K562 (cell line): ENCODE measurements around the gene ZNF334. TPM values are rescaled to one million over a fixed set of nuclear protein-coding genes. Genes with fewer than 3 reads are reported as not detected.

ENCODE experiments used
- ATAC-seq: fragments of 200-7000 bp; cut with Tn5 transposase; 3 replicates; pipeline ENCODE4 v1.9.1; 2020; ENCODE audit warnings: moderate library complexity
- BruUV-seq: library from RNA; stranded (reverse); fragments of 400-500 nt; replicated peaks from 2 replicates; lab custom pipeline; 2021; lab: Mats Ljungman, UMichigan
- CTCF ChIA-PET: fragments of 300-600 bp; formaldehyde crosslinking; extraction: SDS; loops from one replicate; lab custom pipeline; 2021; ENCODE audit warnings: low intra/inter-chr PET ratio; lab: Yijun Ruan, JAX
- POLR2A ChIA-PET: fragments of 300-600, 350-650 bp; sonication (Branson Sonifier 250); formaldehyde crosslinking; extraction: SDS; loops from one replicate; lab custom pipeline; 2021; ENCODE audit warnings: antibody characterized with exemption, inconsistent platforms; lab: Yijun Ruan, JAX
- DNase-seq, 4 experiments: peaks; one replicate each; pipeline versions ENCODE4 v3.0.0 to v3.0.0-alpha.2; 2011 to 2018; ENCODE audit warnings: low spot score in 3 of 4, mixed read lengths in 3 of 4; ENCODE audit errors: extremely low read depth in 1 of 4
- FAIRE-seq: peaks from 2 replicates; lab custom pipeline; 2011; peaks lifted over from hg19 to GRCh38; lab: Jason Lieb, UNC
- H2AFZ ChIP-seq: 2 replicates; pipeline ENCODE4 v1.6.0; 2011; ENCODE audit warnings: low read depth, low read length, control low read depth, inconsistent platforms
- H3K27ac ChIP-seq: fragments of 200-600 bp; 3 replicates; pipeline ENCODE4 v1.8.0; 2011; ENCODE audit warnings: low read depth, mild to moderate bottlenecking, control low read depth, inconsistent platforms, low read length, moderate library complexity, mixed read lengths; ENCODE audit errors: extremely low read depth
- H3K27me3 ChIP-seq, 2 experiments: fragments of 300-600 bp in 1 of 2; 2 replicates in 1 of 2; 3 replicates in 1 of 2; pipeline versions ENCODE4 v1.6.0 to v1.8.0; 2011; ENCODE audit warnings: inconsistent platforms in 2 of 2, low read length in 2 of 2, mild to moderate bottlenecking in 1 of 2, mixed read lengths in 1 of 2, moderate library complexity in 1 of 2; ENCODE audit not compliant: control insufficient read depth in 2 of 2, insufficient read depth in 2 of 2
- H3K36me3 ChIP-seq: fragments of 300-600 bp; 3 replicates; pipeline ENCODE4 v1.8.0; 2011; ENCODE audit warnings: mild to moderate bottlenecking, low read length, inconsistent platforms; ENCODE audit not compliant: control insufficient read depth, insufficient read depth
- H3K4me1 ChIP-seq, 2 experiments: fragments of 200-600 bp in 1 of 2; replicated peaks in 1 of 2; 2 replicates in 1 of 2; 3 replicates in 1 of 2; pipeline versions ENCODE4 v1.5.1 to v1.8.0; 2011; ENCODE audit warnings: inconsistent platforms in 2 of 2, low read length in 2 of 2, mild to moderate bottlenecking in 1 of 2, mixed read lengths in 1 of 2, moderate library complexity in 1 of 2; ENCODE audit not compliant: control insufficient read depth in 2 of 2, insufficient read depth in 2 of 2
- H3K4me2 ChIP-seq: 2 replicates; pipeline ENCODE4 v1.6.1; 2011; ENCODE audit warnings: low read length, control low read depth, inconsistent platforms, mixed read lengths; ENCODE audit not compliant: insufficient read depth
- H3K4me3 ChIP-seq: fragments of 200-600 bp; sonication (generic), shearing (Covaris generic); 2 replicates; pipeline ENCODE4 v1.5.1; 2016; ENCODE audit warnings: control low read depth, inconsistent platforms
- H3K79me2 ChIP-seq: fragments of 200-600 bp; 3 replicates; pipeline ENCODE4 v1.8.0; 2011; ENCODE audit warnings: low read length, inconsistent platforms; ENCODE audit not compliant: control insufficient read depth, insufficient read depth
- H3K9ac ChIP-seq, 2 experiments: 2 replicates each; pipeline versions ENCODE4 v1.6.0 to v1.6.1; 2011; ENCODE audit warnings: low read depth in 2 of 2, low read length in 2 of 2, control low read depth in 1 of 2, inconsistent platforms in 1 of 2, mild to moderate bottlenecking in 1 of 2, mixed read lengths in 1 of 2; ENCODE audit not compliant: insufficient read depth in 1 of 2
- H3K9me1 ChIP-seq: one replicate; pipeline ENCODE4 v1.6.0; 2011; ENCODE audit warnings: inconsistent platforms, mild to moderate bottlenecking, low read length, moderate library complexity; ENCODE audit not compliant: control insufficient read depth, insufficient read depth
- H3K9me3 ChIP-seq: replicated peaks from 2 replicates; pipeline ENCODE4 v1.5.1; 2011; ENCODE audit warnings: low read depth, low read length, inconsistent platforms; ENCODE audit not compliant: control insufficient read depth, insufficient read depth
- H4K20me1 ChIP-seq: replicated peaks from 2 replicates; pipeline ENCODE4 v1.6.1; 2011; ENCODE audit warnings: low read length, inconsistent platforms, mixed read lengths; ENCODE audit not compliant: control insufficient read depth, insufficient read depth
- CEBPB ChIP-seq: fragments of 450-650 bp; IDR thresholded peaks from 2 replicates; pipeline ENCODE4 v1.6.1; 2016; ENCODE audit warnings: missing genetic modification characterization, missing compliant biosample characterization
- CEBPG ChIP-seq, 3 experiments: fragments of 200-800 bp in 1 of 3; sonication (Bioruptor generic) in 1 of 3; sonication (generic) in 1 of 3; formaldehyde crosslinking in 1 of 3; IDR thresholded peaks in 2 of 3; conservative IDR thresholded peaks in 1 of 3; 2 replicates each; pipeline versions ENCODE4 v1.6.1 to v1.8.0; 2016 to 2022; ENCODE audit warnings: missing compliant biosample characterization in 2 of 3, missing genetic modification characterization in 2 of 3, mild to moderate bottlenecking in 1 of 3, missing genetic modification reagents in 1 of 3
- EHMT2 ChIP-seq: fragments of 450-650 bp; IDR thresholded peaks from 2 replicates; pipeline ENCODE4 v1.6.1; 2018; ENCODE audit warnings: antibody characterized with exemption
- HDAC2 ChIP-seq: fragments of 450-650 bp; IDR thresholded peaks from 2 replicates; pipeline ENCODE4 v1.6.1; 2016; ENCODE audit warnings: mild to moderate bottlenecking
- KDM1A ChIP-seq, 2 experiments: fragments of 450-650 bp; IDR thresholded peaks; 2 replicates each; pipeline ENCODE4 v1.6.1; 2016; ENCODE audit warnings: mild to moderate bottlenecking in 2 of 2
- KLF16 ChIP-seq: IDR thresholded peaks from 2 replicates; pipeline ENCODE4 v1.6.1; 2016; ENCODE audit warnings: antibody characterized with exemption
- PHF21A ChIP-seq: fragments of 450-650 bp; IDR thresholded peaks from 2 replicates; pipeline ENCODE4 v1.6.1; 2017; ENCODE audit warnings: low read depth, borderline replicate concordance
- RNF2 ChIP-seq: sonication (generic); IDR thresholded peaks from 2 replicates; pipeline ENCODE4 v1.6.1; 2016
- SIN3A ChIP-seq, 2 experiments: fragments of 150-350 bp in 1 of 2; IDR thresholded peaks; 2 replicates each; pipeline ENCODE4 v1.6.1; 2011 to 2016; ENCODE audit warnings: borderline replicate concordance in 2 of 2, low read depth in 2 of 2, low read length in 2 of 2, mild to moderate bottlenecking in 2 of 2, moderate library complexity in 2 of 2; ENCODE audit not compliant: control insufficient read depth in 1 of 2
- TSC22D4 ChIP-seq: fragments of 450-650 bp; IDR thresholded peaks from 2 replicates; pipeline ENCODE4 v1.6.1; 2016; ENCODE audit warnings: missing genetic modification characterization, missing biosample characterization, control low read depth
- U2AF1 ChIP-seq: fragments of 200-400 bp; formaldehyde crosslinking; optimal IDR thresholded peaks from 2 replicates; pipeline ENCODE3; 2017; ENCODE audit warnings: mild to moderate bottlenecking, low read depth, low read length, moderate library complexity
- ZNF717 ChIP-seq: fragments of 250-450 bp; sonication (Bioruptor Pico); IDR thresholded peaks from 2 replicates; pipeline ENCODE4 v1.5.0; 2021
- WGBS: fragments of 100-300 bp; shearing (Covaris generic); methylation state at CpG from one replicate; pipeline ENCODE4 v1.1.6; 2016; ENCODE audit warnings: low coverage, mixed read lengths; ENCODE audit not compliant: insufficient coverage; ENCODE audit errors: missing lambda C conversion rate; 5-methylcytosine and 5-hydroxymethylcytosine counted together
- in situ Hi-C: fragments of 300-500 bp; cut with MboI; formaldehyde crosslinking; loops from 4 replicates; pipeline ENCODE4 v1.15.0; 2018; ENCODE audit warnings: inconsistent platforms, mixed read lengths
- intact Hi-C: fragments of 100-400 bp; cut with micrococcal nuclease; formaldehyde crosslinking; loops from 2 replicates; pipeline ENCODE4 v1.14.2; 2022
- polyA plus RNA-seq, 8 experiments: library from polyadenylated mRNA; depleted of rRNA in 4 of 8; stranded (reverse) in 5 of 8; unstranded in 3 of 8; fragments of >200 nt; fragmentation: Nextera tagmentation in 2 of 8; fragmentation: Illumina TruSeq in 1 of 8; extraction: Ambion mirVana in 2 of 8; extraction: Trizol in 1 of 8; gene quantifications; 2 replicates each; pipeline versions ENCODE4 v1.2.1 to v1.2.3, GENCODE V29; 2011 to 2014; ENCODE audit warnings: inconsistent platforms in 1 of 8, missing spikeins in 1 of 8
- total RNA-seq, 7 experiments: library from RNA; depleted of rRNA in 6 of 7; stranded (reverse); fragments of >200 nt in 6 of 7; fragmentation: Illumina TruSeq in 2 of 7; extraction: Trizol in 2 of 7; gene quantifications; 2 replicates each; pipeline versions ENCODE4 v1.2.1 to v1.2.3, GENCODE V29; 2011 to 2021; ENCODE audit warnings: low replicate concordance in 1 of 7

Gene ZNF334
- total and polyA plus RNA-seq, 9 of the 15 experiments (the other 6 are each of a cell fraction or from before 2014, with no cell fraction given), result 0.06 to 0.27 (median 0.21) TPM; not detected in 1

- 1% methylated on average over 4 of the region's 4 CpGs for WGBS
- Histone ChIP-seq H3K79me2 (no peaks in the 10 kb centered on the region), H3K9me1 (no peaks in the 10 kb centered on the region), H3K4me3 (no peak overlapping the region), H2AFZ (no peak overlapping the region), H3K4me1 (no peaks in the 10 kb centered on the region), H3K27me3 (peaks cover 0 to 8% of the 10 kb centered on the region in 2 experiments; a peak in 1 of 5 replicates), H3K9me3 (no peaks in the 10 kb centered on the region), H3K9ac (no peak overlapping the region), H3K27ac (no peak overlapping the region), H3K36me3 (no peaks in the 10 kb centered on the region), H4K20me1 (no peaks in the 10 kb centered on the region; the same call in 1 of the 2 replicates), H3K4me2 (no peak overlapping the region)
- ATAC-seq, result no peak
- no peak for FAIRE-seq
- no TSS peak for BruUV-seq
- ChIA-PET CTCF (no interaction called here), POLR2A (no interaction called here)
- in situ Hi-C loops, result no loop called here
- intact Hi-C loops, result no loop called here
- TF ChIP-seq ZNF717 (CRISPR knock-in tag), result no peak
- TF ChIP-seq CEBPB (tag), result peak; percentile 54; the same call in 1 of the 2 replicates
- TF ChIP-seq TSC22D4 (tag), result no peak
- TF ChIP-seq CEBPG (CRISPR knock-in tag; IDR thresholded peaks at IDR 0.05), result peak; percentile 20; the same call in 1 of the 2 replicates
- peak; percentile 52; a peak in 1 of 4 replicates for TF ChIP-seq CEBPG (tag; conservative IDR thresholded peaks at IDR 0.05 in 1 of 2, IDR thresholded peaks at IDR 0.05 in 1 of 2)
- no peak for DNase-seq
These were observed 17.3 kb upstream of the ZNF334 start for GRCh38 chr20:46530640-46531039.

DNA sequence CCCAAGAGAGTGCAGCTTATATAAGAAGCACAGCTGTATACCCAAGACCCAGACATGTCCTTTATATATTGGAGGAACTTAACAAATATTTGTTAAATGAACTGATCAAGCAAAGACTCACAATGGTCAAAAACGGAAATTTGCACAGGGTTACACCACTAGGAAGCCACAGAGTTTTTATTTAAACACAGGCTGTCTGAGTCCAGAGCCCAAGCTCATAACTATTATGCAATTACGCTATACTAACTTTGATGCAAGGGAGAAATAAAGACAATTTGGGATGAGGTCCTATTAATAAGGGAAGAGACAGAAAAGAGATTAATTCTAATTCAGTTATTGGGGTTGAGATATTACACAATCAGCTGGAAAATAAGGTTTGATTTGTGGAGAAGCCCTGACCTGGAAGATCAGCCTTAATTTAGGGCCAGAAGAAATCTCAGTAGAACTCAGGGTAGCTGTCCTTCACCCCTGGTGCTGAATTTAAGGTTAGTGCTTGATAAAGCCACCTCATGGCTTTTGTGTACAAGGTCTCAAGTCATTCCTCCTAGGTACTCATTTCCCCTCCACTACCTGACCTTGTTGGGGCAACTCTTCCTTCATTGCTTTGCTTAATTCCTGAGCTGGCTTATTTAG lies 10.5 kb upstream of the ZNF334 start:
- H3K27ac ChIP-seq, result no peak overlapping the region
- H3K4me1 ChIP-seq, result no peaks in the 10 kb centered on the region
- no peaks in the 10 kb centered on the region for H3K36me3 ChIP-seq
- H4K20me1 ChIP-seq, result no peaks in the 10 kb centered on the region
- ChIA-PET POLR2A (interaction anchor here (0.7 to 1.0 kb wide), 2 partner anchors 86 to 153 kb away, joined by 3 to 4 read pairs; no protein-coding TSS in a partner anchor), CTCF (no interaction called here)
- no peak overlapping the region for H3K4me2 ChIP-seq
- intact Hi-C loops (loop anchor here (5.0 kb wide), 1 partner anchor 178 kb away; no protein-coding TSS in a partner anchor), in situ Hi-C loops (no loop called here)
- H3K9ac ChIP-seq, result no peak overlapping the region
- ATAC-seq (no peak), FAIRE-seq (peak; percentile 26), DNase-seq (peak in 1 of 4 experiments; percentile 20)
- WGBS, result 21% methylated on average over 2 of the region's 2 CpGs
- BruUV-seq, result no TSS peak
- no peak overlapping the region for H2AFZ ChIP-seq
- no peaks in the 10 kb centered on the region; a peak in 1 of 5 replicates for H3K27me3 ChIP-seq
- no peaks in the 10 kb centered on the region for H3K79me2 ChIP-seq
- no peaks in the 10 kb centered on the region for H3K9me1 ChIP-seq
- H3K9me3 ChIP-seq, result no peaks in the 10 kb centered on the region
- no peak overlapping the region for H3K4me3 ChIP-seq
- TF ChIP-seq CEBPG (CRISPR knock-in tag; IDR thresholded peaks at IDR 0.05) (no peak), CEBPG (tag; conservative IDR thresholded peaks at IDR 0.05 in 1 of 2, IDR thresholded peaks at IDR 0.05 in 1 of 2) (peak; percentile 42 to 44; a peak in 2 of 4 replicates), RNF2 (no peak), KLF16 (no peak), PHF21A (peak; percentile 95), U2AF1 (no peak), CEBPB (tag) (peak; percentile 48; the same call in 1 of the 2 replicates), SIN3A (IDR thresholded peaks at IDR 0.05; ENCODE audit: borderline replicate concordance in 2 of 2, control insufficient read depth in 1 of 2, low read depth in 2 of 2, low read length in 2 of 2) (no peak), EHMT2 (peak; percentile 97), HDAC2 (0 out of 2 replicates have a peak, but pooled peaks have one; percentile 50), KDM1A (IDR thresholded peaks at IDR 0.05) (peak; percentile 63 to 65; a peak in 3 of 4 replicates)
